Cardiac ventricle fibroblast (primary cell): ENCODE results near the gene PADI2. TPM values are rescaled to one million over a fixed set of nuclear protein-coding genes. Genes with fewer than 3 reads are reported as not detected.

Experiments
- total RNA-seq: library from RNA; depleted of rRNA; stranded (reverse); fragments of >200 nt; gene quantifications from 2 replicates; pipeline ENCODE4 v1.2.3, GENCODE V29; 2015

The PADI2 gene
- total RNA-seq, result not detected in 2 replicates

DNA sequence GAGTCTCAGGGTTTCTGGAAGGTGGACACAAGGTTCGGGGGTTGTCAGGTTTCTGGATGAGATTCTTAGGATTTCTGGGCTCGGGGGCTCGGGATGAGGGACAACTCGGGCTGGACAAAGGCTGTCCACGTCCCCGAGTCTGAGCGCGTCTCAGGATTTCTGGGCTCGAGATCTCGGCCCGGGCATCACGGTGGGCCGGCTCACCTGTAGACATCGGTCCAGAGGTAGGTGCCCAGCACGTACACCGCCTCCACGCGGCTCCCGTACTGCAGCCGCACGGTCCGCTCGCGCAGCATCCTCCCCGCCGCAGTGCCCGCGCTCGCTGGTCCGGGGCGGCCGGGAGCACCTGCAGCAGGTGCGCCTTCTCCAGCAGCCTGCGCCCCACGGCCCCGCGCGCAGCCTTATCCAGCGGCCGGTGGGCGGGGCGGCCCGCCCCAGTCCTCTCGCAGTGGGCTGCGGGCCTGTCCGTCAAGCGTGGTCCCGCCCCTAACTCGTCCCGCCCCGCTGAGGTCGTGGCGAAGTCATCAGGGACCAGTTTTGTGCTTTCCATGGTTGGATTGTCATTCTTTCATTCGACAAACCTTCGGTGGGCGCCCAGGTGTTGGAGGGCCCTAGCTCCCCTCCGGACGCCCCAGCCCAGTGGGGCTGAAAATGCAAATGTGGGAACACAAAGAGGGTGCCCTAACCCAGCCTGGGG is at the start of gene PADI2:
Gene PADI2 (minus strand): TSS at position 376 of the 697 bp plus-strand sequence. CDS start 80 bp downstream, at position 296.

GRCh38 chr1:17053685-17054410 is 65.4 kb downstream of the PADI2 start, which contains the start of gene SDHB:
Gene SDHB (minus strand): TSS chr1:17054032. CDS start chr1:17054019, 13 bp downstream.

Other genes starting within 250 kb of the PADI2 start
- gene RNU1-2, start 223.5 kb downstream of the PADI2 start, total RNA-seq, result under 0.01 TPM in 2 replicates
- gene CROCC, start 197.5 kb downstream of the PADI2 start, total RNA-seq, result 7.6 and 9.7 TPM in 2 replicates
- gene MFAP2, start 138.8 kb downstream of the PADI2 start, total RNA-seq, result 85.2 and 88.5 TPM in 2 replicates
- 22.5 and 25.0 TPM in 2 replicates for gene ATP13A2, start 107.5 kb downstream of the PADI2 start, total RNA-seq
- gene SDHB, start 65.4 kb downstream of the PADI2 start, total RNA-seq, result 46.2 and 68.0 TPM in 2 replicates
- gene PADI1, start 85.7 kb upstream of the PADI2 start, total RNA-seq, result not detected in 2 replicates
- gene PADI3, start 129.6 kb upstream of the PADI2 start, total RNA-seq, result not detected in 2 replicates
- gene PADI4, start 188.7 kb upstream of the PADI2 start, total RNA-seq, result not detected in 2 replicates